SK-N-SH (cell line): ENCODE measurements around the gene KIRREL1. TPM values are rescaled to one million over a fixed set of nuclear protein-coding genes. Genes with fewer than 3 reads are reported as not detected.

Experiments
- CTCF ChIA-PET: fragments of 300-600, 350-600 bp; formaldehyde crosslinking; extraction: SDS; loops from one replicate; lab custom pipeline; 2021; lab: Yijun Ruan, JAX
- POLR2A ChIA-PET: fragments of 350-600 bp; sonication (Branson Sonifier 250); formaldehyde crosslinking; extraction: SDS; loops from one replicate; lab custom pipeline; 2020; ENCODE audit warnings: antibody characterized with exemption, inconsistent platforms; lab: Yijun Ruan, JAX
- DNase-seq: peaks from one replicate; pipeline ENCODE4 v3.0.0; 2012
- H2AFZ ChIP-seq: fragments of 200-600 bp; sonication (generic); 2 replicates; pipeline ENCODE4 v1.8.1; 2016; ENCODE audit warnings: antibody characterized with exemption, mild to moderate bottlenecking, low read depth
- H3F3A ChIP-seq: fragments of 200-600 bp; sonication (generic); replicated peaks from 2 replicates; pipeline ENCODE3; 2016; ENCODE audit warnings: antibody characterized with exemption, mild to moderate bottlenecking; ENCODE audit not compliant: insufficient read depth
- H3K27ac ChIP-seq, 2 experiments: fragments of 200-500 bp in 1 of 2; fragments of 200-600 bp in 1 of 2; sonication (Bioruptor generic) in 1 of 2; sonication (generic), shearing (Covaris generic) in 1 of 2; 2 replicates each; pipeline versions ENCODE4 v1.5.1 to v1.6.1; 2014 to 2016; ENCODE audit warnings: low read depth in 2 of 2, inconsistent platforms in 1 of 2, low read length in 1 of 2, mild to moderate bottlenecking in 1 of 2, mixed read lengths in 1 of 2
- H3K27me3 ChIP-seq: fragments of 200-600 bp; sonication (generic), shearing (Covaris generic); 2 replicates; pipeline ENCODE4 v1.6.1; 2016; ENCODE audit warnings: mixed run types; ENCODE audit not compliant: insufficient read depth
- H3K36me3 ChIP-seq, 2 experiments: fragments of 200-500 bp in 1 of 2; fragments of 200-600 bp in 1 of 2; sonication (Bioruptor generic) in 1 of 2; sonication (generic) in 1 of 2; replicated peaks in 1 of 2; 2 replicates each; pipeline versions ENCODE3 to v1.5.1; 2014 to 2016; ENCODE audit warnings: low read length in 1 of 2, mild to moderate bottlenecking in 1 of 2; ENCODE audit not compliant: insufficient read depth in 2 of 2, control insufficient read depth in 1 of 2
- H3K4me1 ChIP-seq, 2 experiments: fragments of 200-500 bp in 1 of 2; fragments of 200-600 bp in 1 of 2; sonication (Bioruptor generic) in 1 of 2; sonication (generic), shearing (Covaris generic) in 1 of 2; 2 replicates each; pipeline versions ENCODE4 v1.5.1 to v1.6.1; 2014 to 2016; ENCODE audit warnings: low read depth in 1 of 2, low read length in 1 of 2, mixed run types in 1 of 2; ENCODE audit not compliant: insufficient read depth in 2 of 2, control insufficient read depth in 1 of 2
- H3K4me2 ChIP-seq: fragments of 200-600 bp; sonication (generic), shearing (Covaris generic); 2 replicates; pipeline ENCODE4 v1.6.1; 2017; ENCODE audit warnings: mixed run types
- H3K4me3 ChIP-seq, 2 experiments: fragments of 200-500 bp in 1 of 2; fragments of 200-600 bp in 1 of 2; sonication (Bioruptor generic) in 1 of 2; sonication (generic), shearing (Covaris generic) in 1 of 2; 2 replicates each; pipeline versions ENCODE4 v1.5.1 to v1.8.1; 2014 to 2016; ENCODE audit warnings: low read depth in 2 of 2, inconsistent platforms in 1 of 2, low read length in 1 of 2, mild to moderate bottlenecking in 1 of 2, mixed read lengths in 1 of 2, moderate library complexity in 1 of 2
- H3K79me2 ChIP-seq: fragments of 200-600 bp; sonication (generic); 2 replicates; pipeline ENCODE4 v1.8.1; 2017; ENCODE audit warnings: mild to moderate bottlenecking; ENCODE audit not compliant: insufficient read depth
- H3K9ac ChIP-seq: fragments of 200-600 bp; sonication (generic); 2 replicates; pipeline ENCODE4 v1.6.1; 2017; ENCODE audit warnings: mixed run types
- H3K9me2 ChIP-seq: fragments of 200-600 bp; sonication (generic); 2 replicates; pipeline ENCODE4 v1.6.1; 2017; ENCODE audit warnings: mixed run types
- H3K9me3 ChIP-seq: fragments of 200-600 bp; sonication (generic); 2 replicates; pipeline ENCODE4 v1.6.1; 2017; ENCODE audit warnings: mixed run types, mild to moderate bottlenecking, moderate library complexity
- H4K20me1 ChIP-seq: fragments of 200-600 bp; sonication (generic); 2 replicates; pipeline ENCODE4 v1.6.1; 2017; ENCODE audit warnings: mild to moderate bottlenecking, mixed run types; ENCODE audit not compliant: insufficient read depth
- CHD2 ChIP-seq: fragments of 150-350 bp; IDR thresholded peaks from 2 replicates; pipeline ENCODE4 v1.6.1; 2018; ENCODE audit warnings: low read length; ENCODE audit not compliant: partially characterized antibody
- EP300 ChIP-seq, 2 experiments: IDR thresholded peaks; 2 replicates each; pipeline versions ENCODE4 v1.4.0 to v1.6.1; 2012; ENCODE audit warnings: borderline replicate concordance in 1 of 2, low read depth in 1 of 2, low read length in 1 of 2
- EZH2phosphoT487 ChIP-seq: fragments of 200-600 bp; sonication (generic); IDR thresholded peaks from 2 replicates; pipeline ENCODE4 v1.6.1; 2017; ENCODE audit warnings: low read depth, mixed run types, mild to moderate bottlenecking, antibody characterized with exemption, moderate library complexity, borderline replicate concordance
- FOSL2 ChIP-seq: IDR thresholded peaks from 2 replicates; pipeline ENCODE4 v1.4.0; 2012; ENCODE audit warnings: low read depth, mild to moderate bottlenecking, moderate library complexity, borderline replicate concordance
- GABPA ChIP-seq: IDR thresholded peaks from 2 replicates; pipeline ENCODE4 v1.4.0; 2012; ENCODE audit warnings: low read depth, mild to moderate bottlenecking
- GATA2 ChIP-seq: sonication (generic); formaldehyde crosslinking; IDR thresholded peaks from 2 replicates; pipeline ENCODE4 v1.5.0; 2020; ENCODE audit warnings: mild to moderate bottlenecking, missing genetic modification reagents
- JUND ChIP-seq: IDR thresholded peaks from 2 replicates; pipeline ENCODE4 v1.4.0; 2012
- MEF2A ChIP-seq: IDR thresholded peaks from 2 replicates; pipeline ENCODE4 v1.4.0; 2012; ENCODE audit warnings: low read depth, borderline replicate concordance
- MXI1 ChIP-seq: IDR thresholded peaks from 2 replicates; pipeline ENCODE4 v1.6.1; 2012; ENCODE audit warnings: mild to moderate bottlenecking, low read depth, low read length, improper control_type of control experiment
- NFIC ChIP-seq: IDR thresholded peaks from 2 replicates; pipeline ENCODE4 v1.4.0; 2012; ENCODE audit warnings: borderline replicate concordance
- NRF1 ChIP-seq: IDR thresholded peaks from 2 replicates; pipeline ENCODE4 v1.6.1; 2012; ENCODE audit warnings: low read depth, mild to moderate bottlenecking, low read length
- RCOR1 ChIP-seq: fragments of 150-350 bp; IDR thresholded peaks from 2 replicates; pipeline ENCODE4 v1.6.1; 2017; ENCODE audit warnings: antibody characterized with exemption, low read length
- RFX5 ChIP-seq: IDR thresholded peaks from 2 replicates; pipeline ENCODE4 v1.6.1; 2012; ENCODE audit warnings: mild to moderate bottlenecking, improper control_type of control experiment, low read length
- RXRA ChIP-seq: IDR thresholded peaks from 2 replicates; pipeline ENCODE4 v1.4.0; 2012; ENCODE audit warnings: low read depth, mild to moderate bottlenecking, borderline replicate concordance
- SIN3A ChIP-seq: IDR thresholded peaks from 2 replicates; pipeline ENCODE4 v1.6.1; 2012; ENCODE audit warnings: low read depth, mild to moderate bottlenecking, low read length, moderate library complexity, borderline replicate concordance
- TEAD4 ChIP-seq: IDR thresholded peaks from 2 replicates; pipeline ENCODE4 v1.4.0; 2012; ENCODE audit warnings: mild to moderate bottlenecking, borderline replicate concordance; ENCODE audit not compliant: insufficient read depth
- YY1 ChIP-seq: IDR thresholded peaks from 2 replicates; pipeline ENCODE4 v1.4.0; 2012; ENCODE audit warnings: low read depth, mild to moderate bottlenecking
- WGBS: methylation state at CpG from one replicate; pipeline ENCODE4 v1.1.6; 2017; ENCODE audit warnings: low lambda C conversion rate; 5-methylcytosine and 5-hydroxymethylcytosine counted together
- polyA plus RNA-seq, 3 experiments: library from polyadenylated mRNA; depleted of rRNA; stranded (reverse); fragments of >200 nt; gene quantifications; 2 replicates each; pipeline ENCODE4 v1.2.3, GENCODE V29; 2012
- TF ChIP-seq, protein P1 (sequence below): IDR thresholded peaks from 2 replicates; pipeline ENCODE4 v1.6.1; 2012; ENCODE audit warnings: mild to moderate bottlenecking, low read depth, low read length, moderate library complexity
- TF ChIP-seq, protein P2 (sequence below): IDR thresholded peaks from 2 replicates; pipeline ENCODE4 v1.4.0; 2012; ENCODE audit warnings: low read depth
- TF ChIP-seq, protein P3 (sequence below): fragments of 200-600 bp; sonication (generic); IDR thresholded peaks from 2 replicates; pipeline ENCODE4 v1.6.1; 2017; ENCODE audit warnings: antibody characterized with exemption, mild to moderate bottlenecking, moderate library complexity
- TF ChIP-seq, protein P4 (sequence below): IDR thresholded peaks from 2 replicates; pipeline ENCODE4 v1.4.0; 2012; ENCODE audit warnings: low read depth, borderline replicate concordance
- TF ChIP-seq, protein P5 (sequence below): IDR thresholded peaks from 2 replicates; pipeline ENCODE4; 2012
- TF ChIP-seq, protein P6 (sequence below): fragments of 150-350 bp; IDR thresholded peaks from 2 replicates; pipeline ENCODE4 v1.6.1; 2017; ENCODE audit warnings: antibody characterized with exemption, low read length, low read depth, borderline replicate concordance
- TF ChIP-seq, protein P7 (sequence below): fragments of 150-350 bp; IDR thresholded peaks from 2 replicates; pipeline ENCODE4 v1.6.1; 2016; ENCODE audit warnings: mild to moderate bottlenecking, low read depth, low read length

The KIRREL1 gene
- polyA plus RNA-seq, 1 of the 3 experiments (the other 2 are of a cell fraction) = 47.8 TPM

DNA sequence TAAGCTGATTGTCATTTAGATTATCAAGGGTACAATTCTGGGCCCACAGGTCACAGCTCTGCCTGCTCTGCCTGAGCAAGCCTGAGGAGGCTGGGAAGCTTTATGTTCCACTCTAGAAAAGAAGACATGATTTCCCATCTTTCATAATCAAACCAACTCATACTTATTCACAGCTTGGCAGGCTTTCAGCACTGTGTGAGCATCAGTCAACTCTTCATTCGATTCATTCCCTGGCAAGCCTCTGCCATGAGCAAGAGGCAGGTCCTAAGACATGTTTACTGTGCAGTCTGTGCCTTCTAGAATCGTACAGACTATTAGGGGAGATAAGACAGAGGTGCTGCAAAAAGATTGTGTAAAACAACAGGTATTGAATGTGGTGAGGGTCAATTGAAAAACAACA lies 24.5 kb upstream of the KIRREL1 start:
- H3F3A ChIP-seq = peaks cover 22% of the 10 kb centered on the region
- ChIA-PET CTCF (interaction anchor here (0.9 to 4.5 kb wide), 7 partner anchors 10 to 235 kb away, joined by 3 to 32 read pairs (median 4); no protein-coding TSS in a partner anchor), POLR2A (no interaction called here)
- TF ChIP-seq, protein P1, sequence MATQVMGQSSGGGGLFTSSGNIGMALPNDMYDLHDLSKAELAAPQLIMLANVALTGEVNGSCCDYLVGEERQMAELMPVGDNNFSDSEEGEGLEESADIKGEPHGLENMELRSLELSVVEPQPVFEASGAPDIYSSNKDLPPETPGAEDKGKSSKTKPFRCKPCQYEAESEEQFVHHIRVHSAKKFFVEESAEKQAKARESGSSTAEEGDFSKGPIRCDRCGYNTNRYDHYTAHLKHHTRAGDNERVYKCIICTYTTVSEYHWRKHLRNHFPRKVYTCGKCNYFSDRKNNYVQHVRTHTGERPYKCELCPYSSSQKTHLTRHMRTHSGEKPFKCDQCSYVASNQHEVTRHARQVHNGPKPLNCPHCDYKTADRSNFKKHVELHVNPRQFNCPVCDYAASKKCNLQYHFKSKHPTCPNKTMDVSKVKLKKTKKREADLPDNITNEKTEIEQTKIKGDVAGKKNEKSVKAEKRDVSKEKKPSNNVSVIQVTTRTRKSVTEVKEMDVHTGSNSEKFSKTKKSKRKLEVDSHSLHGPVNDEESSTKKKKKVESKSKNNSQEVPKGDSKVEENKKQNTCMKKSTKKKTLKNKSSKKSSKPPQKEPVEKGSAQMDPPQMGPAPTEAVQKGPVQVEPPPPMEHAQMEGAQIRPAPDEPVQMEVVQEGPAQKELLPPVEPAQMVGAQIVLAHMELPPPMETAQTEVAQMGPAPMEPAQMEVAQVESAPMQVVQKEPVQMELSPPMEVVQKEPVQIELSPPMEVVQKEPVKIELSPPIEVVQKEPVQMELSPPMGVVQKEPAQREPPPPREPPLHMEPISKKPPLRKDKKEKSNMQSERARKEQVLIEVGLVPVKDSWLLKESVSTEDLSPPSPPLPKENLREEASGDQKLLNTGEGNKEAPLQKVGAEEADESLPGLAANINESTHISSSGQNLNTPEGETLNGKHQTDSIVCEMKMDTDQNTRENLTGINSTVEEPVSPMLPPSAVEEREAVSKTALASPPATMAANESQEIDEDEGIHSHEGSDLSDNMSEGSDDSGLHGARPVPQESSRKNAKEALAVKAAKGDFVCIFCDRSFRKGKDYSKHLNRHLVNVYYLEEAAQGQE = no peak
- peak; percentile 86 for TF ChIP-seq NFIC
- TF ChIP-seq, protein P2, sequence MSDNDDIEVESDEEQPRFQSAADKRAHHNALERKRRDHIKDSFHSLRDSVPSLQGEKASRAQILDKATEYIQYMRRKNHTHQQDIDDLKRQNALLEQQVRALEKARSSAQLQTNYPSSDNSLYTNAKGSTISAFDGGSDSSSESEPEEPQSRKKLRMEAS = peak; percentile 57
- no peak for TF ChIP-seq GATA2
- TF ChIP-seq MEF2A = no peak
- peak; percentile 60 for TF ChIP-seq JUND
- TF ChIP-seq RXRA = peak; percentile 11; the same call in 1 of the 2 replicates
- no peak for TF ChIP-seq CHD2
- TF ChIP-seq, protein P3, sequence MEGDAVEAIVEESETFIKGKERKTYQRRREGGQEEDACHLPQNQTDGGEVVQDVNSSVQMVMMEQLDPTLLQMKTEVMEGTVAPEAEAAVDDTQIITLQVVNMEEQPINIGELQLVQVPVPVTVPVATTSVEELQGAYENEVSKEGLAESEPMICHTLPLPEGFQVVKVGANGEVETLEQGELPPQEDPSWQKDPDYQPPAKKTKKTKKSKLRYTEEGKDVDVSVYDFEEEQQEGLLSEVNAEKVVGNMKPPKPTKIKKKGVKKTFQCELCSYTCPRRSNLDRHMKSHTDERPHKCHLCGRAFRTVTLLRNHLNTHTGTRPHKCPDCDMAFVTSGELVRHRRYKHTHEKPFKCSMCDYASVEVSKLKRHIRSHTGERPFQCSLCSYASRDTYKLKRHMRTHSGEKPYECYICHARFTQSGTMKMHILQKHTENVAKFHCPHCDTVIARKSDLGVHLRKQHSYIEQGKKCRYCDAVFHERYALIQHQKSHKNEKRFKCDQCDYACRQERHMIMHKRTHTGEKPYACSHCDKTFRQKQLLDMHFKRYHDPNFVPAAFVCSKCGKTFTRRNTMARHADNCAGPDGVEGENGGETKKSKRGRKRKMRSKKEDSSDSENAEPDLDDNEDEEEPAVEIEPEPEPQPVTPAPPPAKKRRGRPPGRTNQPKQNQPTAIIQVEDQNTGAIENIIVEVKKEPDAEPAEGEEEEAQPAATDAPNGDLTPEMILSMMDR = no peak
- no peak for TF ChIP-seq YY1
- TF ChIP-seq, protein P4, sequence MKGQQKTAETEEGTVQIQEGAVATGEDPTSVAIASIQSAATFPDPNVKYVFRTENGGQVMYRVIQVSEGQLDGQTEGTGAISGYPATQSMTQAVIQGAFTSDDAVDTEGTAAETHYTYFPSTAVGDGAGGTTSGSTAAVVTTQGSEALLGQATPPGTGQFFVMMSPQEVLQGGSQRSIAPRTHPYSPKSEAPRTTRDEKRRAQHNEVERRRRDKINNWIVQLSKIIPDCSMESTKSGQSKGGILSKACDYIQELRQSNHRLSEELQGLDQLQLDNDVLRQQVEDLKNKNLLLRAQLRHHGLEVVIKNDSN = no peak
- TF ChIP-seq EZH2phosphoT487 = no peak
- TF ChIP-seq MXI1 = no peak
- TF ChIP-seq FOSL2 = peak; percentile 71; the same call in 1 of the 2 replicates
- TF ChIP-seq GABPA = no peak
- no peak for TF ChIP-seq TEAD4
- TF ChIP-seq, protein P5, sequence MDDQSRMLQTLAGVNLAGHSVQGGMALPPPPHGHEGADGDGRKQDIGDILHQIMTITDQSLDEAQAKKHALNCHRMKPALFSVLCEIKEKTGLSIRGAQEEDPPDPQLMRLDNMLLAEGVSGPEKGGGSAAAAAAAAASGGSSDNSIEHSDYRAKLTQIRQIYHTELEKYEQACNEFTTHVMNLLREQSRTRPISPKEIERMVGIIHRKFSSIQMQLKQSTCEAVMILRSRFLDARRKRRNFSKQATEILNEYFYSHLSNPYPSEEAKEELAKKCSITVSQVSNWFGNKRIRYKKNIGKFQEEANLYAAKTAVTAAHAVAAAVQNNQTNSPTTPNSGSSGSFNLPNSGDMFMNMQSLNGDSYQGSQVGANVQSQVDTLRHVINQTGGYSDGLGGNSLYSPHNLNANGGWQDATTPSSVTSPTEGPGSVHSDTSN = peak; percentile 86
- TF ChIP-seq, protein P6, sequence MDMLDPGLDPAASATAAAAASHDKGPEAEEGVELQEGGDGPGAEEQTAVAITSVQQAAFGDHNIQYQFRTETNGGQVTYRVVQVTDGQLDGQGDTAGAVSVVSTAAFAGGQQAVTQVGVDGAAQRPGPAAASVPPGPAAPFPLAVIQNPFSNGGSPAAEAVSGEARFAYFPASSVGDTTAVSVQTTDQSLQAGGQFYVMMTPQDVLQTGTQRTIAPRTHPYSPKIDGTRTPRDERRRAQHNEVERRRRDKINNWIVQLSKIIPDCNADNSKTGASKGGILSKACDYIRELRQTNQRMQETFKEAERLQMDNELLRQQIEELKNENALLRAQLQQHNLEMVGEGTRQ = no peak
- TF ChIP-seq, protein P7, sequence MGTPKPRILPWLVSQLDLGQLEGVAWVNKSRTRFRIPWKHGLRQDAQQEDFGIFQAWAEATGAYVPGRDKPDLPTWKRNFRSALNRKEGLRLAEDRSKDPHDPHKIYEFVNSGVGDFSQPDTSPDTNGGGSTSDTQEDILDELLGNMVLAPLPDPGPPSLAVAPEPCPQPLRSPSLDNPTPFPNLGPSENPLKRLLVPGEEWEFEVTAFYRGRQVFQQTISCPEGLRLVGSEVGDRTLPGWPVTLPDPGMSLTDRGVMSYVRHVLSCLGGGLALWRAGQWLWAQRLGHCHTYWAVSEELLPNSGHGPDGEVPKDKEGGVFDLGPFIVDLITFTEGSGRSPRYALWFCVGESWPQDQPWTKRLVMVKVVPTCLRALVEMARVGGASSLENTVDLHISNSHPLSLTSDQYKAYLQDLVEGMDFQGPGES = no peak
- TF ChIP-seq RFX5 = no peak
- TF ChIP-seq SIN3A = no peak
- peak in 1 of 2 experiments; percentile 55; a peak in 1 of 4 replicates for TF ChIP-seq EP300 (IDR thresholded peaks at IDR 0.05; ENCODE audit: borderline replicate concordance in 1 of 2, low read depth in 1 of 2, low read length in 1 of 2)
- no peak for TF ChIP-seq NRF1
- TF ChIP-seq RCOR1 = no peak

More for the DNA sequence above, 24.5 kb upstream of the KIRREL1 start:
- peak overlapping the region; percentile 68 for H3K4me2 ChIP-seq
- 3% methylated on average over 2 of the region's 2 CpGs for WGBS
- H3K79me2 ChIP-seq = no peaks in the 10 kb centered on the region
- no peaks in the 10 kb centered on the region for H4K20me1 ChIP-seq
- peak overlapping the region in 1 of 2 experiments; percentile 86; a peak in 2 of 4 replicates for H3K27ac ChIP-seq
- peak overlapping the region; percentile 20; the same call in 1 of the 2 replicates for H3K9ac ChIP-seq
- H3K9me2 ChIP-seq = no peaks in the 10 kb centered on the region
- H2AFZ ChIP-seq = peak overlapping the region; percentile 52; the same call in 1 of the 2 replicates
- peaks cover 6 to 23% of the 10 kb centered on the region in 2 experiments; a peak in 3 of 4 replicates for H3K4me1 ChIP-seq
- no peaks in the 10 kb centered on the region for H3K27me3 ChIP-seq
- DNase-seq = no peak
- no peaks in the 10 kb centered on the region for H3K36me3 ChIP-seq
- H3K9me3 ChIP-seq = no peaks in the 10 kb centered on the region
- no peak overlapping the region; a peak in 1 of 4 replicates for H3K4me3 ChIP-seq
